GM21423 (cell line): ENCODE measurements around the gene AP2S1.
"Not testable (repeated sequence)": the region's sequence is repeated elsewhere in the genome, so short reads cannot be mapped to it uniquely, and the experiment has no call there.

Source experiments
- ATAC-seq: cut with Tn5 transposase; IDR thresholded peaks from one replicate; pipeline ENCODE4 v1.9.1; 2021; ENCODE audit warnings: mild to moderate bottlenecking, moderate library complexity; ENCODE audit not compliant: unreplicated experiment

AP2S1 gene

DNA sequence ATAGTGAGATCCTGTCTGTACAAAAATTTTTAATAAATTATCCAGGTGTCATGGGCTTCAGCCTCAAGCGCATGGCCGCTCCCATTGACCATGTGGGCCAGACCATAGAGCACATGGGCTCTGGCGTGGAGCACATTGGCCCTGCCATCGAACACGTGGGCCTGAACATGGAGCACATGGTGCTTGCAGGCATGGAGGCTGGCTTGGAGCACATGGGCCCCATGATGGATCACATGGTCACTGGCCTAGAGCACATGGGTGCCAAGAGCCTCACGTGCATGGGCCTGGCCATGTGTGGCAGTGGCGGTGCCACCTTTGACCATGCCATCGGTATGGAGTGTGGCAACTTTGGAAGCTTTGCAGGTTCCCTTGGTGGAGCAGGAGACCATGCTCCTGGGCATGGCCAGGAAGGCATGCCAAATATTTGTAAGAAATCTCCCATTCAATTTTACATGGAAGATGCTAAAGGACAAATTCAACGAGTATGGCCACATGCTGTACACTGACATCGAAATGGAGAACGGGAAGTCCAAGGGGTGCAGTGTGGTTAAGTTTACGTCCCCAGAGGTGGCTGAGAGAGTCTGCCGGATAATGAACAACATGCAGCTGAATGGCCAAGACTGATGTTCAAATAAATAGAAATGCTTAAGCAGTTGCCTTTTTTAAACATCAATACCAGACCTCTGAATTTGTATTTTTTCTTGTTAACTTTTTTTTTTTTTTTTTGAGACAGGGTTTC, 40.9 kb downstream of the AP2S1 start:
- no peak for ATAC-seq

GRCh38 chr19:46806656-46807055, 44.0 kb downstream of the AP2S1 start:
- no peak for ATAC-seq

DNA sequence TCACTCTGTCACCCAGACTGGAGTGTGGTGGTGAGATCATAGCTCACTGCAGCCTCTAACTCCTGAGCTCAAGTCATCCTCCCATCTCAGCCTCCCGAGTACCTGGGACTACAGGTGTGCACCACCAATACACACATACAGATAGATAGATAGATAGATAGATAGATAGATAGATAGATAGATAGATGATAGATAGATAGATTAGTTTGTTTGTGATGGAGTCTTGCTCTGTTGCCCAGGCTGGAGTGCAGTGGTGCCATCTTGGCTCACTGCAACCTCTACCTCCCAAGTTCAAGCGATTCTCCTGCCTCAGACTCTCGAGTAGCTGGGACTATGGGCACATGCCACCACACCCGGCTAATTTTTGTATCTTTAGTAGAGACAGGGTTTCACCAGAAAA, 46.2 kb downstream of the AP2S1 start:
- ATAC-seq, result not testable (repeated sequence)

DNA sequence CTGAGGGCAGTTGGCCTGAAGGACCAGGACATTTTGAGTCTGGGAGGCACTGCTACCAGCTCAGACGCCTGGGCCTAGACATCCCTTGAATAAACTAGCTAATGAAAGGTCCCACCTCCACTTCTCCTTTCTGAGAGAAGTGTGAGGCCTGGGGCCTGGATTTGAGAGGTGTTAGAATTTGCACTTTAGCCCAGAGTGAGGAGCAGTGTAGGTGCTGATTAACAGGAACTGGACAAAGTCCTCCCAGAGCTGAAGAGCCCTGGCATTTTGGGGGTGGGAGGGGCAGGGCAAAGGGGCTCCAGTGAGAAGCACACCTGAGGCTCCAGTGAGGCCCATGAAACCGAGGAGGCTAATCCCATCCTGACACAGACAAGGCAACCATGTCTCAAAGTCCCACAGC, 47.1 kb downstream of the AP2S1 start:
- no peak for ATAC-seq

- ATAC-seq, result no peak
Observed at GRCh38 chr19:46802152-46802551, 48.5 kb downstream of the AP2S1 start.

- no peak for ATAC-seq
Observed at GRCh38 chr19:46798713-46799112, 51.9 kb downstream of the AP2S1 start.

DNA sequence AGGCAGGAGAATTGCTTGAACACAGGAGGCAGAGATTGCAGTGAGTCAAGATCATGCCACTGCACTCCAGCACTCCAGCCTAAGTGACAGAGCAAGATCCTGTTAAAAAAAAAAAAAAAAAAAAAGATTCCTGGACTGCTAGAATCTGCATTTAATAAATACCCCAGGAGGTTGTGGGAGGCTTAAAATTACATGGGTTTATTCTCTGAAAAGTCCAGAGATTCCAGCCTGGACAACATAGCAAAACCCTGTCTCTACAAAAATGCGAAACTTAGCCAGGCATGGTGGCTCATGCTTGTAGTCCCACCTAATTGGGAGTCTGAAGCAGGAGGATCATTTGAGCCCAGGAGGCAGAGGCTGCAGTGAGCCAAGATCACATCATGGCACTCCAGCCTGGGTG, 52.8 kb downstream of the AP2S1 start:
- ATAC-seq, result no peak

DNA sequence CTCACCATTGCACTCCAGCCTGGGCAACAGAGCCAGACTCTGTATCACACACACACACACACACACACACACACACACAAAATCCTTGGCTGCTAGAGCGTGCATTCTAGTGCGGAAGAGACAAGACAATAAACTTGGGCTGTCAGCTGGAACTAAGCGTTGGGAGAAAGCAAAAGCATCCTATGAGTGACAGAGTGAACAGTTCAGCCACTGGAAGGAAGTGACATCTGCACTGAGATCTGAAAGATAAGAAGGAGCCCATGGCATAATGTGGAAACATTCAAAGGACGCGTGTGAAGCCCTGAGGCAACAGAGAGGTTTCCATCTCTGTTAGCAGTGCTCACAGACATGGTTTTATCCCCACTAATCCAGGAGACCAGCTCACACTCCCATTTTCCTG, 58.7 kb downstream of the AP2S1 start:
- ATAC-seq, result no peak

DNA sequence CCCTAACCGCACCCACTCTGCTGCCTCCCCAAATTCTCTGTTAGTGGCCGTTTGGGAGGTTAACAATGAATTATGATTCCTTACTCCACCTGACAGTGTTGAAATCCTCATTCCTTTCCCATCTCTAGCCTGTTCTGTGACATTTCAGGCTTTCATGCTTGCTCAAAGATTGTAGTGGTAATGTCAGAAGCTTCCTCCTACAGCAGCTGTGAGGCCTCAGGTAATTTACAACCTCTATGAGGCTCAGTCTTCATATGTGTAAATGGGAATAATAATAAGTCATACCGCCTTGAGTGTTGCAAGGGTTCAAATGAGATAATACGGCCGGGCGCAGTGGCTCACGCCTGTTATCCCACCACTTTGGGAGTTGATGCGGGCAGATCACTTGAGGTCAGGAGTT, 61.3 kb downstream of the AP2S1 start:
- no peak for ATAC-seq

DNA sequence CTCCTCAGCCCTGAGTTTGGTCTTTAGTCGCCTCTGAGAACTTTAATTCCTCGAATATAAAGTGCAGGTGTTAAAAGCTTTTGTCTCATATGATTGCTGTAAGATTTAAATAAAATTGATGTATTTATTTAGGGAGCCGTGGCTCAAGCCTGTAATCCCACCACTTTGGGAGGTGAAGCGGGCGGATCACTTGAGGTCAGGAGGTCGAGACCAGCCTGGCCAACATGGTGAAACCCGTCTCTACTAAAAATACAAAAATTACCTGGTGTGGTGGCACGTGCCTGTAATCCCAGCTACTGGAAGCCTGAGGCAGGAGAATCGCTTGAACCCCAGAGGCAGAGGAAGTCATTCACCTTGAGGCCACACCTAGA, 61.7 kb downstream of the AP2S1 start:
- ATAC-seq, result no peak

GRCh38 chr19:46788262-46788967, 62.2 kb downstream of the AP2S1 start, which contains the start of gene SLC1A5:
Gene SLC1A5 (minus strand): TSS chr19:46788594. CDS start chr19:46787965, 629 bp downstream.
- peak; percentile 68 for ATAC-seq
